GM12878 (cell line): ENCODE measurements around the gene LOXL4.

Experiments
- CTCF ChIP-seq, 3 experiments: IDR thresholded peaks in 2 of 3; conservative IDR thresholded peaks in 1 of 3; 2 replicates each; pipeline ENCODE4 v1.5.1; 2011; ENCODE audit warnings: low read depth in 3 of 3, low read length in 3 of 3, mild to moderate bottlenecking in 3 of 3, control low read depth in 2 of 3, moderate library complexity in 2 of 3, inconsistent platforms in 1 of 3, mixed read lengths in 1 of 3; ENCODE audit not compliant: control insufficient read depth in 2 of 3, insufficient read depth in 1 of 3; ENCODE audit errors: extremely low read depth in 1 of 3
- EP300 ChIP-seq, 2 experiments: fragments of 150-350 bp in 1 of 2; IDR thresholded peaks; 2 replicates each; pipeline ENCODE4 v1.6.1; 2011 to 2012; ENCODE audit warnings: low read depth in 2 of 2, low read length in 2 of 2, borderline replicate concordance in 1 of 2, improper control_type of control experiment in 1 of 2, inconsistent platforms in 1 of 2; ENCODE audit not compliant: control insufficient read depth in 1 of 2
- ESRRA ChIP-seq: IDR thresholded peaks from 2 replicates; pipeline ENCODE4 v1.6.1; 2012; ENCODE audit warnings: mild to moderate bottlenecking, low read length, improper control_type of control experiment
- HCFC1 ChIP-seq: fragments of 150-350 bp; IDR thresholded peaks from 2 replicates; pipeline ENCODE4 v1.6.1; 2014; ENCODE audit warnings: low read length
- MYC ChIP-seq: IDR thresholded peaks from 2 replicates; pipeline ENCODE4 v1.6.1; 2011; ENCODE audit warnings: mild to moderate bottlenecking, low read length, moderate library complexity, inconsistent platforms; ENCODE audit not compliant: insufficient read depth, insufficient replicate concordance, insufficient read length, severe bottlenecking
- NR2C2 ChIP-seq: IDR thresholded peaks from 2 replicates; pipeline ENCODE4 v1.6.1; 2011; ENCODE audit warnings: borderline replicate concordance, low read depth; ENCODE audit not compliant: control insufficient read depth, insufficient read length
- POLR2A ChIP-seq: IDR thresholded peaks from 2 replicates; pipeline ENCODE4 v1.6.1; 2011; ENCODE audit warnings: low read depth, mild to moderate bottlenecking, low read length
- ZBTB11 ChIP-seq: fragments of 450-650 bp; formaldehyde crosslinking; IDR thresholded peaks from 2 replicates; pipeline ENCODE4 v1.5.0; 2022; ENCODE audit warnings: mild to moderate bottlenecking, missing genetic modification characterization
- TF ChIP-seq, protein P1 (sequence below): IDR thresholded peaks from 2 replicates; pipeline ENCODE4 v1.6.1; 2012; ENCODE audit warnings: low read depth, low read length, improper control_type of control experiment

- TF ChIP-seq HCFC1 (no peak), EP300 (IDR thresholded peaks at IDR 0.05; ENCODE audit: borderline replicate concordance in 1 of 2, control insufficient read depth in 1 of 2, low read depth in 2 of 2, low read length in 2 of 2) (no peak), POLR2A (no peak), NR2C2 (no peak), ZBTB11 (CRISPR knock-in tag) (no peak), CTCF (IDR thresholded peaks at IDR 0.05 in 2 of 3, conservative IDR thresholded peaks at IDR 0.05 in 1 of 3; ENCODE audit: control insufficient read depth in 2 of 3, extremely low read depth in 1 of 3, insufficient read depth in 1 of 3, low read depth in 3 of 3, low read length in 3 of 3) (peak; percentile 59 to 66 (median 63)), MYC (no peak), ESRRA (no peak)
- TF ChIP-seq, protein P1, sequence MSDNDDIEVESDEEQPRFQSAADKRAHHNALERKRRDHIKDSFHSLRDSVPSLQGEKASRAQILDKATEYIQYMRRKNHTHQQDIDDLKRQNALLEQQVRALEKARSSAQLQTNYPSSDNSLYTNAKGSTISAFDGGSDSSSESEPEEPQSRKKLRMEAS = no peak
These were observed 41.7 kb upstream of the LOXL4 start for GRCh38 chr10:98309366-98310355.
